Measurements from ENCODE around the gene ZNF536.
"Not testable (repeated sequence)": the region's sequence is repeated elsewhere in the genome, so short reads cannot be mapped to it uniquely, and the experiment has no call there.

The ZNF536 gene

DNA sequence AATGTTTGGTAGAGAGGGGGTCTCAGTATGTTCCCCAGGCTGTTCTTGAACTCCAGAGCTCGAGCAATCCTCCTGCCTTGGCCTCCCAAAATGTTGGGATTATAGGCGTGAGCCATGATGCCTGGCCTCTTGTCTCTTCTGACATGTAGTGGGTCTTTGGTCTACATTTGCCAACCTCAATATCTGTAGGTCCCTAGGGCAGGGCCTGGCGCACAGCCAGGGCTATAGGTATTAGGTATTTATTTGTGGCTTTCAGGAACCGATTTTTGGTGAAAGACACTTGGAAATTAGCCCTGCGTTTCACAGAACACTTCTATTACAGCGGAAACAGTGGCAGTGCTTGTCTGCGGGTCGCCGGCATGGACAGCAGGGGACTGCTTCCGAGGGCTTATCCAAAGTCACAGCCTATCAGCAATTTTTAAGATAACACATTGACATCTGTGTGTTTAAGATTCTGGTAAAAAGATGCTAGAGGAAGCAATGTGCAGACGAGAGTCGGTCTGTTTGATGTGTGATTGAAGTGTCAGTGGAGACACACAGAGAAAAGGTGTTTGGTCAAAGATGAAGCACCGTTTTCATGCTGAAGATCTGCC lies 14.5 kb downstream of the ZNF536 start:
- DNase-seq (ENCODE audit: extremely low read depth in 1 of 2, low read depth in 1 of 2): no peak

GRCh38 chr19:30387311-30388115 lies 15.3 kb downstream of the ZNF536 start:
- no peak for DNase-seq (ENCODE audit: extremely low read depth in 1 of 2, low read depth in 1 of 2)

DNA sequence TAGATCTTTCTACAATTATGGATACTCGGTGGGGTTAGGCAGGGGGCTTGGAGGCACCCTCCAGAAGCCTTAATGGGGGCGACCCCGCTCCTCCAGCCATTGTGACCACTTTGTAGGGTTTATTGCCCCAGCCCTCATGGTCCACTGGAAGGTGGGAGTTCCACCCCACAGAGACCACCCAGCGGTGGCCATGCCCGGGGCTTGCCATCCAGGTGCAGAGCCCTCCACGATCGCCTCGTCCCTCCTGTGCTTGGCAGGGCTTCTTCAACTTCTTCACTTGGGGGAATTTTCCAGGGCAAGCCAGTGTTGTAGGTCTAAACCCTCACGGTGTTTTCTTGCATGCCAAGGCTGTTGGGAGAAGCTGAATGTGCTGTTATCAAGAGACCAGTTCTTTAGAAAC lies 16.1 kb downstream of the ZNF536 start:
- no peak for DNase-seq (ENCODE audit: extremely low read depth in 1 of 2, low read depth in 1 of 2)

GRCh38 chr19:30388819-30389218 lies 16.6 kb downstream of the ZNF536 start:
- no peak for DNase-seq (ENCODE audit: extremely low read depth in 1 of 2, low read depth in 1 of 2)

- DNase-seq (ENCODE audit: extremely low read depth in 1 of 2, low read depth in 1 of 2): no peak
Measured at GRCh38 chr19:30390356-30390988, 18.3 kb downstream of the ZNF536 start.

GRCh38 chr19:30391052-30391451 lies 18.9 kb downstream of the ZNF536 start:
- no peak for DNase-seq (ENCODE audit: extremely low read depth in 1 of 2, low read depth in 1 of 2)

- no peak for DNase-seq (ENCODE audit: extremely low read depth in 1 of 2, low read depth in 1 of 2)
Measured at GRCh38 chr19:30391554-30392551, 19.7 kb downstream of the ZNF536 start.

DNA sequence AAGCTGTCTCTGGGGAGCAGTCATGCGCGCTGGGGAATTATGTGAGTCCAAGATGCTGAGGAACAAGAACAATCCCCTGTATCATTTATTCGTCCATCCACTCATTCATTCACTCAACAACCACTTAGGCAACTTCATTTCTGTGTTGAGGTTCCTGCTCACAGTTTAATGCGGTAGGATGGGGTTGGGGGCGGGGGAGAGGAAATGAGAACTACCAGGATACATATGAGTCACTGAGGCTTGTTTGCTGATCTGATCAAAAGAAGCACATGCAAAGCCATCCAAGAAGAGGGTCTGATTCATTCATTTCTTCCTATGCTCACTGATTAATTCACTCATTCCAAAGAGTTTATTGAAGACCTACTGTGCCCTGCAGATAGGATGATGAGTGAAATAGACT lies 20.9 kb downstream of the ZNF536 start:
- no peak for DNase-seq (ENCODE audit: extremely low read depth in 1 of 2, low read depth in 1 of 2)

DNA sequence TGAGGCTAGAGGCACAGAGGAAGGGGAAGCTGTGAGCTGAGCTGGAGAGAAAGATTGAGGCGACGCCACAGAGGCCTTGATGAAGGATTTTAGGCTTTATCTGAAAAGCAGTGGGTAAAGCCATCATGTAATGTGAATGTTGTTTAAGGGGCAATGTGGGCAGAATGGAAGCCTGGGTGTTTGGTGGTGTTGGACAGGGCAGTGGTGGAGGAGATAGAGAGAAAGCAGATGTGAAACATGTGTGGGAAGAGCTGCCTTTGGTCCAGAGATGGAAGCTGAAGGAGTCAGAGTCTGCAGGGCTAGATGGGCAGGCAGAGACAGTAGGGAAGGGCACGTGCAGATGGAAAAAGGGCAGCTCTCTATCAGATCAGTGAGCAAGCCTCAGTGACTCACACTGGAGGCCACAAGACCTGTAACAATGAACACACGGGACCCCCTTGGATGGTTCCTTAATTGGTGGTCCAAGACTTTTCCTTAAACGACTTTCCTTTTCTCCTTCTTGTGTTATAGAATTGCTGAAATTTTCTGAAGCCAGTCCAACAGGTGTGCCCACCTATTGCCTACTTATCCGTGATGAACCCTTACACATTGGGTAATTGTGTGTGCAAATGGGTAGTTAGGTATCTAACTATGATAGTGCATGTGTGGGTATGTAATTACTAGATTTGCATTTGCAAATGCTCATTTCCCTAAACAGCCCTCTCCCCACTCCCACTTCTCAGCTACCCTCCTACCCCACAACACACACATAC lies 21.7 kb downstream of the ZNF536 start:
- DNase-seq (ENCODE audit: extremely low read depth in 1 of 2, low read depth in 1 of 2): no peak

DNA sequence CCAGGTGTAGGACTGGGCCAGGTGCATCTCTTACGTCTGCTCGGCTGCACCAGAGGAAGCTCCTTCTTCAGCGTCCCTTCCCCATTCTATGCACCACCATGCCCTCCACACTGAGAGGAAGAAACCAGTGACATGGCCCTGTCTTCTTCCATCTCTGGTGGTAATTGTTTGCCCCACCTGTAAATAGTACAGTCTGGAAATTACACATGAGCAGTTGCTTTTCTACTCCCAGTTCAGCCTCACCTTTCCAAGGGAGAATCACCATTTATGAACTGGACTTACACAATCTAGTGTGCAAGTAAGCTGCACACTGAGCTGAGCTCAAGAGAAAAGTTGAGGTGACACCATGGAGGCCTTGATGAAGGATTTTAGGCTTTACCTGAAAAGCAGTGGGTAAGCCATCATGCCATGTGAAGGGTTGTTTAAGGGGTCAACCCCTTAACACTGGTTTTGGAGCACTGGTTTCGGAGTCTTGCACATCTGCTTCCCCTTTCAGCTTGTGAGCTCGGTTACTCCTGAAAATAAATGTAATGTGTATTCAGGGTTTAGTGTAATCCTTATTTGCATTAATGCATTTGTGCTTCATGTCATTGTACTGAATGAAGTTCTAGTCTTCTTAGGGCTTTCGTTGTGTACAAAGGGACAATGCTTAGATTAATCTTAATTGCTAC lies 22.4 kb downstream of the ZNF536 start:
- no peak for DNase-seq (ENCODE audit: extremely low read depth in 1 of 2, low read depth in 1 of 2)

DNA sequence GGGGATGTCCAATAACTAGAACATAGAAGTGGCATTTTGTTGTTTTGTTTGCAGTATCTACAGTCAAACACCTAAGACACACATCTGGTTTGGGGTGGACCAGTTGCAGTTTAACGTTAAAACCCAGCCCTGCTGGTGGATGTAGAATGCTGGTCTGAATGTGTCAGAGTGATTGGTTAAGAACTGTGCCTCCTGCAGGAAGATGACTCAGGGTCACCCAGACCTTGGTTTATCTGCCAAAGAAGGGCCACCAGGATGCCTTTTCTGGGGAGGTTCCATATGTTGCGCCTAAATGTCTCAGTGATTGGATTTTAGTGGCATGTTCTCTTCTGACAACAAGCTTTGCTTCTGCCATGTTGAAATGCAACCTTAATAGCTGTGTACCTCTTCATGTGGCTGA lies 23.1 kb downstream of the ZNF536 start:
- no peak for DNase-seq (ENCODE audit: extremely low read depth in 1 of 2, low read depth in 1 of 2)

GRCh38 chr19:30398539-30398938 lies 26.4 kb downstream of the ZNF536 start:
- DNase-seq (ENCODE audit: extremely low read depth in 1 of 2, low read depth in 1 of 2): not testable (repeated sequence)

DNA sequence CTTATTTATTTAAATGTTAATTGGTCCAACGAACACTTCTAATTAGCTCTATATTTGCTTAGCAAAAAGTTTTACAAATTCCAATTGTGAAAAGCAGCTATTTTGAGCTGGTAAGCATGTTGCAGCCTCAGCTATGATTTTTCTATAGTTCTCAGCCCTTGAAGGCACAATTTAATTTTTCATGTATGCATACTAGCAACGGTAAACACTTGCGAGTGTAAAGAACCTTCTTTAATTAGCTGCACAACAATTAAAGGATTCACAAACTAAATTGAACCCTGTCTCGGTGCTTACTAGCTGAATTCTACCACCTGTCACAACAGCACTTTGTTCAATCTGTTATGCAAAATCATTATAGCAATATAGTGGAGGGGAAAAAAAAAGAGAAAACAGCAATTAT lies 29.8 kb downstream of the ZNF536 start:
- DNase-seq (ENCODE audit: extremely low read depth in 1 of 2, low read depth in 1 of 2): no peak

DNA sequence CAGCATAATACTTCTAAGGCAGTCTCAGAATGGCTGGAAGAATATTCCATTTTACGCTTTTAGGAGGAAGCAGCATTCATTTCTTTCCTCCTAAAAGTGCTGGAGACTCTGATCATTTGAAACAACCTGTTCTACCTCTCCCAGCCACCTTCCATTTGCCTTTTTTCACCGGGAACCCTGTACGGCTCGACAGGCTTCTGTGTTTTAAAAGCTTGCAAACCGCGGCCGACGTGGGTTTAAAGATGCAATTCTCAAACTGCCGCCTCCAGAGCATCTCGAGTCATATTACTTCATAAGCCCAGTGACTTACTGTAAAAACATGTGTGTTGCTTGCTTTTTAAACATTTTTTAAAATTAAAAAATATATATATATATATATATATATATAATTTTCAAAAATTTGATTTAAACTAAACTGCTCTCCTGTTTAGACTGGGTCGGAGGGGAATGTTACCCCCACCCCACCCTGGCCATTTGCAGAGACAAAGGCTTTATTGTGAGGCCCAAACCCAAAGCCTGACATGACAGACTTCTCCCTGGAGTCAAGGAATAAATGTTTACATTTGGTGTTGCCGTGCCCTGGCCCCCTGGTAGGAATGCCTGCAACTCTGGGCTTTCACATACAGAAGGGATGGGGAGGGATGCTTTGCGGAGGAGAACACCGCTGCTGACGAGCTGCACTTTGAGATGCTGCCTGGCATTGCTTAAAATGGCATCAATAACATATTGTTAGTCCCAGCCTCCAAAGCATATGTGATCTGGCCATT lies 30.4 kb downstream of the ZNF536 start:
- no peak for DNase-seq (ENCODE audit: extremely low read depth in 1 of 2, low read depth in 1 of 2)

DNA sequence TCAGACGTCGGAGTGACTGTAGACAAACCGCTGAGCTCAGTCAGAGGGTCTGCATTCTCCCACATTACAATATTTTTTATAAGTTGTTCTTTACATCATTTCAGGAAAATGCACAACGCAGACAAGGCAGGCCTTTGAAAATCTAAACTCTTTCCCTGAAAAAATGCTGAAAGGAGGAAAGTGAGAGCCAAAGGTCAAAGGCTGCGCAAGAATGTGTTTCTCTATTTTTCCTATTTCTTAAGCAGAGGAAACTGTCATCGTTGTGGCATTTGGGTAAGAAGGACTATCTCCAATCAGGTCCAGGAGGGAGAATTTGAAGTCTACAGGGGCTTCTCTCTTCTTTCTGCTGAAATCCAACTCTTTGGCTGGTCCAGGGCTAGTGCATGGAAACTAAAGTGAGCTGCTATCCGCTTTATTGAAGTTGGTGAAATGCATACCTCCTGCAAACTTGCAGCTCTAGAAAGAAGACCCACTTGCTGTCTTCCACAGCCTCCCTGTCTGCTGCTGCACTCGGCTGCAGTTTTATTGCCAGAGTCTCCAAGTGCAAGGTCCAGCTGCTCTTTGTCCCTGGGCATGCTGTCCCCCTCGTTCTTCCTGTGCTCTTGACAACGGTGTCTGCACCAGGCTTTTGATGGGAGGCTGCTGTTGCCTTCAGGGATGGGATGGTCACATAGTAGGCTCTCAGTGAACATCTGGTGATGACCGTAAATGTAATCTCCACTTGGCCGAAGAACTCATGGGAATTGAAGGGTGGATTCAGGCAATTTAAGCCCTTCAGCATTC lies 31.2 kb downstream of the ZNF536 start:
- no peak for DNase-seq (ENCODE audit: extremely low read depth in 1 of 2, low read depth in 1 of 2)

GRCh38 chr19:30406220-30407067 lies 34.3 kb downstream of the ZNF536 start:
- DNase-seq (ENCODE audit: extremely low read depth in 1 of 2, low read depth in 1 of 2): no peak

- DNase-seq (ENCODE audit: extremely low read depth in 1 of 2, low read depth in 1 of 2): no peak
Measured at GRCh38 chr19:30407068-30407709, 35.0 kb downstream of the ZNF536 start.

Measured in activated CD8-positive, alpha-beta memory T cell treated with anti-CD3 and anti-CD28 coated beads for 1 hour (primary cell).